WI38 (cell line): Measurements from ENCODE around the gene GRK4.

Source experiments
- H3K4me3 ChIP-seq: 2 replicates; pipeline ENCODE4 v1.5.1; 2011; ENCODE audit warnings: low read depth, mild to moderate bottlenecking, control low read depth, low read length
- CTCF ChIP-seq: IDR thresholded peaks from 2 replicates; pipeline ENCODE4 v1.5.1; 2012; ENCODE audit warnings: low read depth, mild to moderate bottlenecking, control low read depth, low read length

GRK4 gene

GRCh38 chr4:2946812-2947600 lies 16.4 kb upstream of the GRK4 start:
- no peak for TF ChIP-seq CTCF
- no peak overlapping the region for H3K4me3 ChIP-seq

- no peak overlapping the region for H3K4me3 ChIP-seq
- TF ChIP-seq CTCF, result no peak
Measured at GRCh38 chr4:2947926-2948325, 15.4 kb upstream of the GRK4 start.

GRCh38 chr4:2948895-2949781 lies 14.2 kb upstream of the GRK4 start:
- TF ChIP-seq CTCF, result peak; percentile 29; the same call in 1 of the 2 replicates
- no peak overlapping the region for H3K4me3 ChIP-seq

- no peak for TF ChIP-seq CTCF
- no peak overlapping the region for H3K4me3 ChIP-seq
Measured at GRCh38 chr4:2949782-2950125, 13.6 kb upstream of the GRK4 start.

GRCh38 chr4:2950221-2950989 lies 13.0 kb upstream of the GRK4 start:
- no peak for TF ChIP-seq CTCF
- H3K4me3 ChIP-seq, result no peak overlapping the region

- TF ChIP-seq CTCF, result no peak
- H3K4me3 ChIP-seq, result no peak overlapping the region
Measured at GRCh38 chr4:2953496-2953895, 9.9 kb upstream of the GRK4 start.
